AG09319 (cell line): ENCODE measurements around the gene ICAM3.
"Not testable (repeated sequence)": the region's sequence is repeated elsewhere in the genome, so short reads cannot be mapped to it uniquely, and the experiment has no call there.

Experiments
- DNase-seq: peaks from one replicate; pipeline ENCODE4 v3.0.0-alpha.2; 2010; ENCODE audit warnings: low read depth; ENCODE audit errors: extremely low read depth
- TF ChIP-seq, protein P1 (sequence below): IDR thresholded peaks from 2 replicates; pipeline ENCODE4 v1.5.1; 2011; ENCODE audit warnings: low read depth, mild to moderate bottlenecking, inconsistent platforms, low read length, moderate library complexity

Gene ICAM3, protein sequence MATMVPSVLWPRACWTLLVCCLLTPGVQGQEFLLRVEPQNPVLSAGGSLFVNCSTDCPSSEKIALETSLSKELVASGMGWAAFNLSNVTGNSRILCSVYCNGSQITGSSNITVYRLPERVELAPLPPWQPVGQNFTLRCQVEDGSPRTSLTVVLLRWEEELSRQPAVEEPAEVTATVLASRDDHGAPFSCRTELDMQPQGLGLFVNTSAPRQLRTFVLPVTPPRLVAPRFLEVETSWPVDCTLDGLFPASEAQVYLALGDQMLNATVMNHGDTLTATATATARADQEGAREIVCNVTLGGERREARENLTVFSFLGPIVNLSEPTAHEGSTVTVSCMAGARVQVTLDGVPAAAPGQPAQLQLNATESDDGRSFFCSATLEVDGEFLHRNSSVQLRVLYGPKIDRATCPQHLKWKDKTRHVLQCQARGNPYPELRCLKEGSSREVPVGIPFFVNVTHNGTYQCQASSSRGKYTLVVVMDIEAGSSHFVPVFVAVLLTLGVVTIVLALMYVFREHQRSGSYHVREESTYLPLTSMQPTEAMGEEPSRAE

DNA sequence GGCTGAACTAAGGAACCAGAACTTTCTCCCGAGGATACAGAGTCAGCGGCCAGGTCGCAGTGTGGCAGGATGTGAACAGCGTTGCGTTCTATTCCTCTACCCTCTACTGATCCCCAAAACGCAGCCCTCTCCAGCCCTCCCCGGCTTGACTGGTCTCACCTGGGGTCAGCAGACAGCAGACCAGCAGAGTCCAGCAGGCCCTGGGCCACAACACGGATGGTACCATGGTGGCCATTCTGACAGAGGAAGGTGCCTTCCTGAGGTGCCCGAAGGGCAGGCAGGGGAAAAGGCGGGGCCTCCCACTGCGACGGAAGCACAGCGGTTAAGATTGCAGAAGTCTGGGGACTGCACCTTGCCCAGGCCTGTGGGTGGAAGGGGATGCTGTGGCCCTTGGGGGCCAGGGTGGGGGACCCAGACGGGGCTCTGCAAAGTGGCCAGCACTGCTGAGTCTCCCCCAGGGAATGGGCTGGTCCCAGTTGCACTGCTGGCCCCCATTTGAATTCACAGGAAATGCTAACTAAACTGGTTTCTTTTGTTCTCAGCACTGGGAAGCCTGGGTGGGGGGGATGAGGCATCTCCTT lies at the start of gene ICAM3:
Gene ICAM3, minus strand, starts transcription at position 245 of the 581 bp plus-strand sequence. Its CDS starts 10 bp downstream, at position 235.
- DNase-seq, result no peak
- TF ChIP-seq, protein P1, sequence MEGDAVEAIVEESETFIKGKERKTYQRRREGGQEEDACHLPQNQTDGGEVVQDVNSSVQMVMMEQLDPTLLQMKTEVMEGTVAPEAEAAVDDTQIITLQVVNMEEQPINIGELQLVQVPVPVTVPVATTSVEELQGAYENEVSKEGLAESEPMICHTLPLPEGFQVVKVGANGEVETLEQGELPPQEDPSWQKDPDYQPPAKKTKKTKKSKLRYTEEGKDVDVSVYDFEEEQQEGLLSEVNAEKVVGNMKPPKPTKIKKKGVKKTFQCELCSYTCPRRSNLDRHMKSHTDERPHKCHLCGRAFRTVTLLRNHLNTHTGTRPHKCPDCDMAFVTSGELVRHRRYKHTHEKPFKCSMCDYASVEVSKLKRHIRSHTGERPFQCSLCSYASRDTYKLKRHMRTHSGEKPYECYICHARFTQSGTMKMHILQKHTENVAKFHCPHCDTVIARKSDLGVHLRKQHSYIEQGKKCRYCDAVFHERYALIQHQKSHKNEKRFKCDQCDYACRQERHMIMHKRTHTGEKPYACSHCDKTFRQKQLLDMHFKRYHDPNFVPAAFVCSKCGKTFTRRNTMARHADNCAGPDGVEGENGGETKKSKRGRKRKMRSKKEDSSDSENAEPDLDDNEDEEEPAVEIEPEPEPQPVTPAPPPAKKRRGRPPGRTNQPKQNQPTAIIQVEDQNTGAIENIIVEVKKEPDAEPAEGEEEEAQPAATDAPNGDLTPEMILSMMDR, result no peak

DNA sequence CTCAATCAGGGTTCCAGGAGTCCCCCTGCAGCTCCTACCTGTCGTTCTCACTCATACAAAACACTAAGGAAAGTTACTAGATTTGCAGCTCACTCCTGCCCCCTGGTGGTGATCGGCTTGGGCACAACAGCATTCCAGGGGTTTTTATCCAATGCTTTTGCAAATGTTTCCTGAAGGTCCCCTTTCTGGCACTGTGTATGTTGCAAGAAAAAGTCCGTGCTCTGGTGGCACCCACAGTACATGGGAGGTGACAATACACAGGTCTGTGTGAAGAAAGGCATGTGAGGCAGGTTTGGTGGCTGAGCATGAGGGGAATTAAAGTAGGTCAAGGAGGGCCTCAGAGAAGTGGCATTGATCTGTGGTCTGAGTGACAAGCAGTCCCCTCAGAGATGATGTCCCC lies 49.5 kb upstream of the ICAM3 start:
- DNase-seq, result peak; percentile 47

DNA sequence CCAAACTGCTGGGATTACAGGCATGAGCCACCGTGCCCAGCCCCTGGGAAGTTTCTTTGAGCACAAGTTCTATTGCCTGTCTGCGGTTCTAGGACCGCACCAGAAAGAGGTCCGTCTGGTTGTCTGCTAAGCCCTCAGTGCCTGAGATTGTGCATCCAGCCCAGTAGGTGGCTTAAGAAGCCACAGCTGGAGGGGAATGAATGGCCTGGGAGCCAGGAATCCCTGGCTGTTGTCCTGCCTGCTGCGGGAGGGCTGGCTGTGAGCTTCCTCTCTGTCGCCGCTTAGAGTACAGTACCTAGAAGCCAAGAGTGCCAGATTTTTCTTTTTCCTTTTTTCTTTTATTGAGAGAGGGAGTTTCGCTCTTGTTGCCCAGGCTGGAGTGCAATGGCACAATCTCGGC lies 45.2 kb upstream of the ICAM3 start:
- TF ChIP-seq, protein P1, result no peak
- DNase-seq, result no peak

More for the DNA sequence above, 49.5 kb upstream of the ICAM3 start:
- TF ChIP-seq, protein P1, result peak; percentile 94

DNA sequence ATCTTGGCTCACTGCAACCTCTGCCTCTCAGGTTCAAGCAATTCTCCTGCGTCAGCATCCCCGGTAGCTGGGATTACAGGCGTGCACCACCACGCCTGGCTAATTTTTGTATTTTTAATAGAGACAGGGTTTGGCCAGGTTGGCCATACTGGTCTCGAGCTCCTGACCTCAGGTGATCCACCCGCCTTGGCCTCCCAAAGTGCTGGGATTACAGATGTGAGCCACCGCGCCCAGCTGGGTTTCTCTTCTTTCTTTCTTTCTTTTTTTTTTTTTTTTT lies 43.7 kb upstream of the ICAM3 start:
- DNase-seq, result not testable (repeated sequence)

DNA sequence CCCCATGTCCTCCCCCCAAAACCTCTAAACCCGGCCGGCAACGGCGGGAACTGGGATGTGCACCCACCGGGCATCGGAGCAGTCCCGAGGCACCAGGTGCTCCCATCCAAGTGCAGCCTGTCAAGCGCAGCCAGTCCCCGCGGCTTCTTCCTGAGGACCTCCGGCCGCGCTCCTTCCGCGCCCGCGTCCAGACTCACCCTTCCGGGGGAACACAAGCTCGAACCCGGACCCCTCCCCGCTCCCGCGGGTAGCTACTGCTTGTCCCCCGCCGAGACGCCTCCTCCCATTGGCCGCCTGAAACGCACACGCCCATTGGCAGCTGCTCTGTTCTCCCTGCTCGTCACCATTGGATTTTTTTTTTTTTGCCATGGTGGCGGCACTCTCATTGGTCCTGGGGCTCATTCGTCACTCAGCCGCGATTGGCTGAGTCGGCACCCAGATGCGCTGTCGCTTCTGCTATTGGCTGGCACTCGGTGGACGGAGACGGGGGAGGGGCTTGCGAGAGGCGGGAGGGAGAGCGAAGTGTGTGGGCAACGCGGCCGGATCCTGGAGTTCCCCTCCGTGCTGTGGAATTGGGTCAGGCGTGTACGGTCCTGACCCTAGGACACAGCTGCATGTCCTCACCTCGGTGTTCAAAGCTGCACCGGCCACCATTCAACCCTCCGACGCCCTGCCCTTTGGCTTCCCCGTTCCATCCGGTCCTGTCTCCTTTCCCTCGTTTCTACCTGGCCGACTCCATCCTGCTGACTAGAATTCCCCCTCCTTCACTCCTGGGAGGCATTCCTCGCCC lies 41.1 kb upstream of the ICAM3 start, which contains the start of gene TYK2:
Gene TYK2, minus strand, starts transcription at position 260 of the 790 bp plus-strand sequence. CDS start 2,166 bp downstream, outside the sequence.
- TF ChIP-seq, protein P1, result no peak
- peak; percentile 96 for DNase-seq

DNA sequence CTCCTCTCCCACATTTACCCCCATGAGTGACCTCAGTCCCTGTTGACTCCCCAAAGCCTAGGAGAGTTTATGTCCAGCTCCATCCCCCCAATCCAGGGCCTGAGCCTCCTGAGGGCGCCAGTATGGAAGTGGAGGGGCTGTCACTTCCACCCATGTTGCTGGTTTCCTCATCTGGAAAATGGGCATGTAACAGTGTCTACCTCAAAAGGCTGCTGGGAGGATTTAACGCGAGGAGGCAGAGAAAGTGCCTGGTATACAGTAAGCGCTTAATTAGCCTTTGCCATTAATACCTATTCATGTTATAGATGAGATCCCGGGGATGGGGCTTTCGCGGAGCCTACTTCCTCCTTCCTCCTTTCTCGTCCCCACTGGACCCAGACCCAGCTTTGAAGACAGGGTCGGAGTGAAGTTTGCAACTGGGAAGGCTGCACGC lies 40.5 kb upstream of the ICAM3 start:
- TF ChIP-seq, protein P1, result no peak
- DNase-seq, result no peak

DNA sequence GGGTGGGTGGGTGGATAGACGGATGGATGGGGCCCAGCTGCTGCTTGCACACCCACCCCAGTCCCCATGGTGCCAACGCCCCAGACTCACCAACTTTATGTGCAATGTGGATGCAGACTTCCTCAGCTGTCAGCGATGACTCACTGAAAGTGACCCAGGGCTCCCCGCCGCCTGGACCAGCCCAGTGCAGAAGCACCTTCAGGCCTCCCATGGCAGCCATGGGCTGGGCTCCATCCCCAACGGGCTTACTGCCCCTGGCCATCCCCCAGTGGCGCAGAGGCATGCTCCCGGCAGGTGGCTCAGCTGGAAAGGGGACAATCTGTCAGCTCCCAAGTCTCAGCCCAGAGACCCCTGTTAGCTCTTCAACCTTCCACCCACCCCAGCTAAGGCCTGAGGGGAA lies 38.7 kb upstream of the ICAM3 start:
- no peak for DNase-seq
- TF ChIP-seq, protein P1, result no peak

DNA sequence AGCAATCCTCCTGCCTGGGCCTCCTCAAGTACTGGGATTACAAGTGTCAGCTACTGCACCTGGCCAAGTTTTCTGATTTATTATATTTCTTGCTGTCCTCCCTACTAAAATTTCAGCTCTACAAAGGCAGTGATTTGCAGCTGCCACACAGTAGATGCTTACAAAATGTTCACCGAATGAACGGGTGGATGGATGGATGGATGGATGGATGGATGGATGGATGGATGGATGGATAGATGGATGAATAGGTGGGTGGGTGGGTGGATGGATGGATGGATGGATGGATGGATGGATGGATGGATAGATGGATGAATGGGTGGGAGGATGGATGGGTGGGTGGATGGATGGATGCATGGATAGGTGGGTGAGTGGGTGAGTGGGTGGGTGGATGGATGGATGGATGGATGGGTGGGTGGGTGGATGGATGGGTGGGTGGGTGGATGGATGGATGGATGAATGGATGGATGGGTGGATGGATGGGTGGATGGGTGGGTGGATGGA lies 37.8 kb upstream of the ICAM3 start:
- DNase-seq, result not testable (repeated sequence)
